ENCODE data around the gene MDFIC. TPM values are rescaled to one million over a fixed set of nuclear protein-coding genes. Genes with fewer than 3 reads are reported as not detected.

Gene MDFIC
- total RNA-seq, 1 donor from 2014 or later = 5.4 TPM

- H3K27ac Mint-ChIP-seq = no peak overlapping the region
- no peaks in the 10 kb centered on the region for H3K9me3 Mint-ChIP-seq (ENCODE audit: low read depth)
- H3K4me3 Mint-ChIP-seq (ENCODE audit: low read depth) = no peak overlapping the region
- peaks cover 2% of the 10 kb centered on the region for H3K4me1 Mint-ChIP-seq (ENCODE audit: low read depth)
- H3K36me3 Mint-ChIP-seq (ENCODE audit: insufficient read depth) = no peaks in the 10 kb centered on the region
- no peak for DNase-seq (ENCODE audit: low spot score, unreplicated experiment)
- no peaks in the 10 kb centered on the region for H3K27me3 Mint-ChIP-seq
- TF ChIP-seq CTCF (IDR thresholded peaks at IDR 0.05; ENCODE audit: unreplicated experiment) = no peak
Measured at GRCh38 chr7:115009139-115009538, 87.2 kb downstream of the MDFIC start.

GRCh38 chr7:115009736-115010440, 88.0 kb downstream of the MDFIC start:
- DNase-seq (ENCODE audit: low spot score, unreplicated experiment) = no peak
- no peak overlapping the region for H3K27ac Mint-ChIP-seq
- no peaks in the 10 kb centered on the region for H3K9me3 Mint-ChIP-seq (ENCODE audit: low read depth)

GRCh38 chr7:115010441-115010820, 88.5 kb downstream of the MDFIC start:
- no peaks in the 10 kb centered on the region for H3K9me3 Mint-ChIP-seq (ENCODE audit: low read depth)
- no peak for DNase-seq (ENCODE audit: low spot score, unreplicated experiment)
- TF ChIP-seq CTCF (IDR thresholded peaks at IDR 0.05; ENCODE audit: unreplicated experiment) = no peak
- no peak overlapping the region for H3K27ac Mint-ChIP-seq
- no peaks in the 10 kb centered on the region for H3K36me3 Mint-ChIP-seq (ENCODE audit: insufficient read depth)
- H3K4me1 Mint-ChIP-seq (ENCODE audit: low read depth) = peaks cover 2% of the 10 kb centered on the region
- H3K4me3 Mint-ChIP-seq (ENCODE audit: low read depth) = no peak overlapping the region
- no peaks in the 10 kb centered on the region for H3K27me3 Mint-ChIP-seq

More at GRCh38 chr7:115009736-115010440, 88.0 kb downstream of the MDFIC start:
- Mint-ChIP-seq H3K4me1 (ENCODE audit: low read depth) (peaks cover 2% of the 10 kb centered on the region), H3K4me3 (ENCODE audit: low read depth) (no peak overlapping the region), H3K27me3 (no peaks in the 10 kb centered on the region), H3K36me3 (ENCODE audit: insufficient read depth) (no peaks in the 10 kb centered on the region)
- TF ChIP-seq CTCF (IDR thresholded peaks at IDR 0.05; ENCODE audit: unreplicated experiment) = no peak

DNA sequence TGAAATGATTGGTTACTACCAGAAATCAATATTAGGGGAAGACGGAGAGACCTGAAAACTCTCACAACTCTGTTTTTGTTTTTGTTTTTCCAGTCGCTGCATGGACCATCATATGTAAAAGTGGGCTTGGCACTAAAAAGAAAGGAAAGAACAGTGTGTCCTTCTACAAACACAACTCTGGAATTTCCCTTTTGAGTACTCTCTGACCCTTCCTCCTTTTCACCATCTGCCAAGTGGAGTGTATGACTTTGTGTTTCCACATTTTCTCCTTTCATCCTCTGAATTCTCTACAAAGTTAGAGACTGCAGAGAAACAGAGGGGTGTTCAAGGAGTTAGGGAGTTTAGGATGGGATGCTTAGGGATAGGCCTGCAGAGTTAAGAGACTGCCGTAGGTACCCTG, 92.0 kb downstream of the MDFIC start:
- H3K9me3 Mint-ChIP-seq (ENCODE audit: low read depth) = no peaks in the 10 kb centered on the region
- no peaks in the 10 kb centered on the region for H3K4me1 Mint-ChIP-seq (ENCODE audit: low read depth)
- no peak overlapping the region for H3K4me3 Mint-ChIP-seq (ENCODE audit: low read depth)
- no peaks in the 10 kb centered on the region for H3K27me3 Mint-ChIP-seq
- TF ChIP-seq CTCF (IDR thresholded peaks at IDR 0.05; ENCODE audit: unreplicated experiment) = no peak
- H3K27ac Mint-ChIP-seq = no peak overlapping the region
- no peaks in the 10 kb centered on the region for H3K36me3 Mint-ChIP-seq (ENCODE audit: insufficient read depth)
- DNase-seq (ENCODE audit: low spot score, unreplicated experiment) = no peak

GRCh38 chr7:115014794-115015193, 92.9 kb downstream of the MDFIC start:
- TF ChIP-seq CTCF (IDR thresholded peaks at IDR 0.05; ENCODE audit: unreplicated experiment) = no peak
- no peaks in the 10 kb centered on the region for H3K9me3 Mint-ChIP-seq (ENCODE audit: low read depth)
- H3K4me1 Mint-ChIP-seq (ENCODE audit: low read depth) = no peaks in the 10 kb centered on the region
- H3K27me3 Mint-ChIP-seq = no peaks in the 10 kb centered on the region
- no peak overlapping the region for H3K4me3 Mint-ChIP-seq (ENCODE audit: low read depth)
- no peaks in the 10 kb centered on the region for H3K36me3 Mint-ChIP-seq (ENCODE audit: insufficient read depth)
- H3K27ac Mint-ChIP-seq = no peak overlapping the region
- DNase-seq (ENCODE audit: low spot score, unreplicated experiment) = no peak
